WTC11 (cell line): ENCODE measurements around the gene DUS1L.

Source experiments
- CTCF ChIP-seq: fragments of 200-600 bp; IDR thresholded peaks from 2 replicates; pipeline ENCODE4 v1.8.0; 2022; ENCODE audit warnings: antibody characterized with exemption
- TCF7 ChIP-seq: sonication (generic); formaldehyde crosslinking; IDR thresholded peaks from 2 replicates; pipeline ENCODE4 v1.8.0; 2022; ENCODE audit warnings: mild to moderate bottlenecking, low read depth, missing genetic modification reagents, moderate library complexity
- ZNF121 ChIP-seq: sonication (generic); formaldehyde crosslinking; IDR thresholded peaks from 2 replicates; pipeline ENCODE4 v1.8.0; 2023; ENCODE audit warnings: missing genetic modification reagents
- TF ChIP-seq, protein P1 (sequence below): fragments of 250-450 bp; sonication (Bioruptor Pico); IDR thresholded peaks from 2 replicates; pipeline ENCODE4 v1.9.0; 2021; ENCODE audit warnings: mild to moderate bottlenecking, borderline replicate concordance

GRCh38 chr17:82058855-82059249 is 6.8 kb downstream of the DUS1L start:
- TF ChIP-seq TCF7 (no peak), ZNF121 (CRISPR knock-in tag) (no peak), CTCF (no peak)
- TF ChIP-seq, protein P1, sequence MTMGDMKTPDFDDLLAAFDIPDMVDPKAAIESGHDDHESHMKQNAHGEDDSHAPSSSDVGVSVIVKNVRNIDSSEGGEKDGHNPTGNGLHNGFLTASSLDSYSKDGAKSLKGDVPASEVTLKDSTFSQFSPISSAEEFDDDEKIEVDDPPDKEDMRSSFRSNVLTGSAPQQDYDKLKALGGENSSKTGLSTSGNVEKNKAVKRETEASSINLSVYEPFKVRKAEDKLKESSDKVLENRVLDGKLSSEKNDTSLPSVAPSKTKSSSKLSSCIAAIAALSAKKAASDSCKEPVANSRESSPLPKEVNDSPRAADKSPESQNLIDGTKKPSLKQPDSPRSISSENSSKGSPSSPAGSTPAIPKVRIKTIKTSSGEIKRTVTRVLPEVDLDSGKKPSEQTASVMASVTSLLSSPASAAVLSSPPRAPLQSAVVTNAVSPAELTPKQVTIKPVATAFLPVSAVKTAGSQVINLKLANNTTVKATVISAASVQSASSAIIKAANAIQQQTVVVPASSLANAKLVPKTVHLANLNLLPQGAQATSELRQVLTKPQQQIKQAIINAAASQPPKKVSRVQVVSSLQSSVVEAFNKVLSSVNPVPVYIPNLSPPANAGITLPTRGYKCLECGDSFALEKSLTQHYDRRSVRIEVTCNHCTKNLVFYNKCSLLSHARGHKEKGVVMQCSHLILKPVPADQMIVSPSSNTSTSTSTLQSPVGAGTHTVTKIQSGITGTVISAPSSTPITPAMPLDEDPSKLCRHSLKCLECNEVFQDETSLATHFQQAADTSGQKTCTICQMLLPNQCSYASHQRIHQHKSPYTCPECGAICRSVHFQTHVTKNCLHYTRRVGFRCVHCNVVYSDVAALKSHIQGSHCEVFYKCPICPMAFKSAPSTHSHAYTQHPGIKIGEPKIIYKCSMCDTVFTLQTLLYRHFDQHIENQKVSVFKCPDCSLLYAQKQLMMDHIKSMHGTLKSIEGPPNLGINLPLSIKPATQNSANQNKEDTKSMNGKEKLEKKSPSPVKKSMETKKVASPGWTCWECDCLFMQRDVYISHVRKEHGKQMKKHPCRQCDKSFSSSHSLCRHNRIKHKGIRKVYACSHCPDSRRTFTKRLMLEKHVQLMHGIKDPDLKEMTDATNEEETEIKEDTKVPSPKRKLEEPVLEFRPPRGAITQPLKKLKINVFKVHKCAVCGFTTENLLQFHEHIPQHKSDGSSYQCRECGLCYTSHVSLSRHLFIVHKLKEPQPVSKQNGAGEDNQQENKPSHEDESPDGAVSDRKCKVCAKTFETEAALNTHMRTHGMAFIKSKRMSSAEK (CRISPR knock-in tag) = no peak
